ENCODE data around the gene H19. TPM values are rescaled to one million over a fixed set of nuclear protein-coding genes. Genes with fewer than 3 reads are reported as not detected.

The H19 gene
- total RNA-seq: 1,186 and 1,727 TPM in 2 replicates

DNA sequence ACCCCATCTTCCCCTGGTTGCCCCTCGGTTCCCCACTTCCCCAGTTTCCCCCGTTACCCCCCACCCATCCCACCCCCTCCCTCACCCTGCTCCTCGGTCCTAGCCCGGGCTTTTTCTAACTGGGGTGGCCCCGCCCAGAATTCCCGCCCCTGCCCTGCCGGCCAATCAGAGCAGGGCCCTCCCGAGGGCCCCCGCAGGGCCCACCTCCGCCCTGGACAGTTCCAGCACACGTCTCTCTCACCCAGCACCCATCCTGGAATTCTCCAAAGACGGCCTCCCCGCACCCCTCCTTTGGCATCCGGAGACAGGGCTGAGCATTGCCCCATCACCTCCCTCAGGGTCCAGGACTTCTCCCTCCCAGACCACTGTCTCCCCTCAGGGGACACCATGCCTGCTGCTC lies at the start of gene H19:
TSS of gene H19 (minus strand) at position 88 of the 400 bp plus-strand sequence.

DNA sequence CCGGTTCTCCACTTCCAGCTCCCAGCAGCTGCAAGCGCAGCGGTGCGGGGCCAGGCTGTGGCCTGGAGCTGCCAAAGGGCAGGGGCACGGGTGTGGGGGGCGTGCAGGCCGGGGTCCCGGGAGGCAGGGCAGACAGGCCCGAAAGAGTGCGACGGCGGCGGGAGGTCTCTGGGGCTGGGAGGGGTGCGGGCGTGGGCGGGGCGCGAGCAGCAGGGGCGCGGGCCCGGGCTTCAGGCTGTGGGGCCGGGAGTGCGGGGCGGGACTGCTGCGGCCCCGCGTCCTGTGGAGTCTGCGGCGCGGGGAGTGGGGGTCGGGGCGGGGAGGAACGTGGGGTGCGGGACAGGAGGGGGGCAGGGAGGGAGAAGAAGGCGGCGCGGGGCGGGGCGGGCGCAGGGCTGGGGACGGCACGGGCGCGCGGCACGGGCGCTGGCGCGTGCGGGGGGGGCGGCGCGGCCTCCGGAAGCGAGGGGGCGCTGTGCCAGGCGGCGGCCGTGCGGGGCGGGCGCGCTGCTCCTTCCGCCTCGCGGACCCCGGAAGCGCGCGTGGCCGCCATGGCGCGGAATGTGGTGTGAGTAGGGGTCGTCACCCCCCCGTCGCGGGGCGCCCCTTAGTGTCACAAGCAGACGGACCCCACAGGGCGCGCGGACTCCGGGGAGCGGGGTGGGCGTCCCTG lies 50.7 kb downstream of the H19 start, which contains the start of gene MRPL23:
TSS of gene MRPL23 (plus strand) at position 521 of the 673 bp plus-strand sequence. CDS start at position 552, 31 bp downstream.

Other genes with a start within 250 kb of the H19 start
- gene IFITM10, start 247.2 kb downstream of the H19 start, total RNA-seq: 0.44 and 1.6 TPM in 2 replicates
- gene CTSD, start 233.9 kb downstream of the H19 start, total RNA-seq: 454 and 486 TPM in 2 replicates
- gene SYT8, start 162.9 kb downstream of the H19 start, total RNA-seq: not detected in 2 replicates
- not detected in 2 replicates for gene TNNI2, start 158.9 kb downstream of the H19 start, total RNA-seq
- gene LSP1, start 144.8 kb downstream of the H19 start, total RNA-seq: 238 and 277 TPM in 2 replicates
- gene PRR33, start 105.9 kb downstream of the H19 start, total RNA-seq: not detected in 2 replicates
- 2.9 and 7.9 TPM in 2 replicates for gene TNNT3, start 78.1 kb downstream of the H19 start, total RNA-seq
- 1.9 and 2.2 TPM in 2 replicates for gene MRPL23, start 50.5 kb downstream of the H19 start, total RNA-seq
- gene IGF2, start 141.5 kb upstream of the H19 start, total RNA-seq: 10.5 and 17.5 TPM in 2 replicates
- gene INS, start 163.4 kb upstream of the H19 start, total RNA-seq: not detected in 2 replicates
- gene TH, start 174.0 kb upstream of the H19 start, total RNA-seq: not detected in 2 replicates